Kidney glomerular epithelial cell (primary cell): ENCODE data around the gene KRTAP10-8.
"Not testable (repeated sequence)": the region's sequence is repeated elsewhere in the genome, so short reads cannot be mapped to it uniquely, and the experiment has no call there.

Source experiments
- DNase-seq: peaks from one replicate; lab custom pipeline; 2025; lab: John Stamatoyannopoulos, UW

The KRTAP10-8 gene

GRCh38 chr21:44612029-44612486, at the start of gene KRTAP10-8:
TSS of gene KRTAP10-8 (plus strand) at chr21:44612079. CDS start at chr21:44612101, 22 bp downstream.
- no peak for DNase-seq

GRCh38 chr21:44564099-44564498, 47.8 kb upstream of the KRTAP10-8 start:
- DNase-seq = no peak

- no peak for DNase-seq
These were observed 46.8 kb upstream of the KRTAP10-8 start for GRCh38 chr21:44564886-44565598.

GRCh38 chr21:44566403-44566802, 45.5 kb upstream of the KRTAP10-8 start:
- no peak for DNase-seq

- no peak for DNase-seq
These were observed 44.3 kb upstream of the KRTAP10-8 start for GRCh38 chr21:44567481-44568171.

GRCh38 chr21:44568261-44568660, 43.6 kb upstream of the KRTAP10-8 start:
- DNase-seq = no peak

GRCh38 chr21:44568667-44569556, 43.0 kb upstream of the KRTAP10-8 start:
- no peak for DNase-seq

- DNase-seq = no peak
These were observed 41.9 kb upstream of the KRTAP10-8 start for GRCh38 chr21:44569861-44570517.

GRCh38 chr21:44571296-44571695, 40.6 kb upstream of the KRTAP10-8 start:
- DNase-seq = no peak

GRCh38 chr21:44571844-44572782, 39.8 kb upstream of the KRTAP10-8 start:
- no peak for DNase-seq

GRCh38 chr21:44572959-44573583, 38.8 kb upstream of the KRTAP10-8 start:
- DNase-seq = no peak

- not testable (repeated sequence) for DNase-seq
These were observed 38.0 kb upstream of the KRTAP10-8 start, which contains the start of gene KRTAP10-4 for GRCh38 chr21:44573630-44574456. TSS of gene KRTAP10-4 (plus strand) at chr21:44573729. CDS start at chr21:44573759, 30 bp downstream.

GRCh38 chr21:44574457-44575306, 37.2 kb upstream of the KRTAP10-8 start:
- DNase-seq = no peak

GRCh38 chr21:44575307-44576024, 36.4 kb upstream of the KRTAP10-8 start:
- no peak for DNase-seq

- DNase-seq = no peak
These were observed 35.9 kb upstream of the KRTAP10-8 start for GRCh38 chr21:44576025-44576420.

- no peak for DNase-seq
These were observed 33.4 kb upstream of the KRTAP10-8 start for GRCh38 chr21:44578371-44579055.
